Cardiac muscle cell (in vitro differentiated cells and primary cell): ENCODE data around the gene OR52A5. TPM values are rescaled to one million over a fixed set of nuclear protein-coding genes. Genes with fewer than 3 reads are reported as not detected.

Source experiments
- DNase-seq, 2 donors: peaks; one replicate each; pipeline versions ENCODE4 v3.0.0 to v3.0.0-alpha.2; 2010 to 2017; ENCODE audit warnings: low read depth in 1 of 2, low spot score in 1 of 2
- H3K27ac ChIP-seq: fragments of 200-600 bp; sonication (generic); 2 replicates; pipeline ENCODE4 v1.5.1; 2016
- H3K27me3 ChIP-seq: fragments of 200-600 bp; sonication (generic); 2 replicates; pipeline ENCODE4 v1.6.0; 2016; ENCODE audit warnings: control low read depth
- H3K36me3 ChIP-seq: fragments of 200-600 bp; sonication (generic); 2 replicates; pipeline ENCODE4 v1.5.1; 2016; ENCODE audit warnings: control low read depth
- H3K4me1 ChIP-seq: fragments of 200-600 bp; sonication (generic); 2 replicates; pipeline ENCODE4 v1.8.1; 2017; ENCODE audit warnings: low read depth, mild to moderate bottlenecking, mixed run types
- H3K4me3 ChIP-seq: fragments of 200-600 bp; sonication (generic); 2 replicates; pipeline ENCODE4 v1.5.1; 2016; ENCODE audit warnings: mild to moderate bottlenecking
- H3K9me3 ChIP-seq: fragments of 200-600 bp; sonication (generic); 2 replicates; pipeline ENCODE4 v1.5.1; 2017; ENCODE audit warnings: low read depth, mild to moderate bottlenecking, control low read depth
- CTCF ChIP-seq: IDR thresholded peaks from 2 replicates; pipeline ENCODE4 v1.5.1; 2012; ENCODE audit warnings: low read depth, mild to moderate bottlenecking, low read length
- polyA plus RNA-seq: library from polyadenylated mRNA; unstranded; fragments of >200 nt; fragmentation: Nextera tagmentation; extraction: Ambion mirVana; gene quantifications from 2 replicates; pipeline ENCODE4 v1.2.1, GENCODE V29; 2016
- total RNA-seq: library from RNA; depleted of rRNA; stranded (reverse); fragments of >200 nt; gene quantifications from 2 replicates; pipeline ENCODE4 v1.2.3, GENCODE V29; 2016

OR52A5 gene
- total and polyA plus RNA-seq, 2 experiments from 2014 or later, result not detected

DNA sequence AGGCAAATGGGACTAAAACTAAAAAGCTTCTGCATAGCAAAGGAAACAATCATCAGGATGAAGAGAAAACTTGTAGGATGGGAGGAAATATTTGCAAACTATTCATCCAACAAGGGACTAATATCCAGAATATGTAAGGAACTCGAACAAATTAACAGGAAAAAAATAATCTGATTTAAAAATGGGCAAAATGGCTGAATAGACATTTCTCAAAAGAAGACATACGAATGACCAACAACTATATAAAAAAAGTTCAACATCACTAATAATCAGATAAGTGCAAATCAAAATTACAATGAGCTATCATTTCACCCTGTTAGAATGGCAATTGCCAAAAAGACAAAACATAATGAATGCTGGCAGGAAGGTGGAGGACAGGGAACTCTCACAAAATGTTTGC lies 56.8 kb downstream of the OR52A5 start:
- TF ChIP-seq CTCF, result no peak
- no peaks in the 10 kb centered on the region for H3K27me3 ChIP-seq
- H3K4me1 ChIP-seq, result no peaks in the 10 kb centered on the region
- no peaks in the 10 kb centered on the region for H3K36me3 ChIP-seq
- DNase-seq, result no peak
- H3K27ac ChIP-seq, result no peak overlapping the region
- H3K4me3 ChIP-seq, result no peak overlapping the region
- H3K9me3 ChIP-seq, result no peaks in the 10 kb centered on the region

Other genes starting within 250 kb of the OR52A5 start
- not detected in 2 replicates for gene OR51A7, start 234.6 kb downstream of the OR52A5 start, total RNA-seq
- gene OR51A7, start 234.6 kb downstream of the OR52A5 start, polyA plus RNA-seq, result not detected in 2 replicates
- not detected in 2 replicates for gene OR51G2, start 219.0 kb downstream of the OR52A5 start, total RNA-seq
- not detected in 2 replicates for gene OR51G2, start 219.0 kb downstream of the OR52A5 start, polyA plus RNA-seq
- not detected in 2 replicates for gene OR51G1, start 214.0 kb downstream of the OR52A5 start, total RNA-seq
- gene OR51G1, start 214.0 kb downstream of the OR52A5 start, polyA plus RNA-seq, result not detected in 2 replicates
- not detected in 2 replicates for gene OR51A4, start 190.8 kb downstream of the OR52A5 start, total RNA-seq
- not detected in 2 replicates for gene OR51A4, start 190.8 kb downstream of the OR52A5 start, polyA plus RNA-seq
- not detected in 2 replicates for gene OR51A2, start 182.6 kb downstream of the OR52A5 start, total RNA-seq
- not detected in 2 replicates for gene OR51A2, start 182.6 kb downstream of the OR52A5 start, polyA plus RNA-seq
- gene OR51L1, start 143.5 kb downstream of the OR52A5 start, total RNA-seq, result not detected in 2 replicates
- not detected in 2 replicates for gene OR51L1, start 143.5 kb downstream of the OR52A5 start, polyA plus RNA-seq
- gene OR52J3, start 91.8 kb downstream of the OR52A5 start, total RNA-seq, result not detected in 2 replicates
- not detected in 2 replicates for gene OR52J3, start 91.8 kb downstream of the OR52A5 start, polyA plus RNA-seq
- not detected in 2 replicates for gene OR52E2, start 78.7 kb downstream of the OR52A5 start, total RNA-seq
- not detected in 2 replicates for gene OR52E2, start 78.7 kb downstream of the OR52A5 start, polyA plus RNA-seq
- not detected in 2 replicates for gene OR52E1, start 68.8 kb downstream of the OR52A5 start, total RNA-seq
- not detected in 2 replicates for gene OR52E1, start 68.8 kb downstream of the OR52A5 start, polyA plus RNA-seq
- gene OR52A1, start 16.4 kb upstream of the OR52A5 start, total RNA-seq, result not detected in 2 replicates
- not detected in 2 replicates for gene OR52A1, start 16.4 kb upstream of the OR52A5 start, polyA plus RNA-seq
- not detected in 2 replicates for gene OR51V1, start 62.3 kb upstream of the OR52A5 start, total RNA-seq
- gene OR51V1, start 62.3 kb upstream of the OR52A5 start, polyA plus RNA-seq, result not detected in 2 replicates
- not detected in 2 replicates for gene HBB, start 88.7 kb upstream of the OR52A5 start, total RNA-seq
- gene HBB, start 88.7 kb upstream of the OR52A5 start, polyA plus RNA-seq, result not detected in 2 replicates
- 0.95 TPM in 1 of 2 replicates, not detected in the other for gene HBD, start 96.1 kb upstream of the OR52A5 start, total RNA-seq
- gene HBD, start 96.1 kb upstream of the OR52A5 start, polyA plus RNA-seq, result 2.8 TPM in 1 of 2 replicates, not detected in the other
- not detected in 2 replicates for gene HBG1, start 111.5 kb upstream of the OR52A5 start, total RNA-seq
- gene HBG1, start 111.5 kb upstream of the OR52A5 start, polyA plus RNA-seq, result not detected in 2 replicates
- gene HBG2, start 116.4 kb upstream of the OR52A5 start, total RNA-seq, result not detected in 2 replicates
- 0.54 TPM in 1 of 2 replicates, not detected in the other for gene HBG2, start 116.4 kb upstream of the OR52A5 start, polyA plus RNA-seq
- 0.32 and 0.51 TPM in 2 replicates for gene HBE1, start 131.6 kb upstream of the OR52A5 start, total RNA-seq
- 0.23 TPM in 1 of 2 replicates, not detected in the other for gene HBE1, start 131.6 kb upstream of the OR52A5 start, polyA plus RNA-seq
- gene OR51B4, start 163.6 kb upstream of the OR52A5 start, total RNA-seq, result 0.57 and 0.85 TPM in 2 replicates
- gene OR51B4, start 163.6 kb upstream of the OR52A5 start, polyA plus RNA-seq, result 0.24 TPM in 1 of 2 replicates, not detected in the other
- gene OR51B2, start 185.9 kb upstream of the OR52A5 start, total RNA-seq, result 1.6 TPM in 1 of 2 replicates, not detected in the other
- not detected in 2 replicates for gene OR51B2, start 185.9 kb upstream of the OR52A5 start, polyA plus RNA-seq
- 1.4 and 3.6 TPM in 2 replicates for gene OR51B5, start 205.2 kb upstream of the OR52A5 start, total RNA-seq
- 0.25 and 1.1 TPM in 2 replicates for gene OR51B5, start 205.2 kb upstream of the OR52A5 start, polyA plus RNA-seq
- gene OR51B6, start 213.2 kb upstream of the OR52A5 start, total RNA-seq, result not detected in 2 replicates
- 0.39 TPM in 1 of 2 replicates, not detected in the other for gene OR51B6, start 213.2 kb upstream of the OR52A5 start, polyA plus RNA-seq
- gene OR51M1, start 245.5 kb upstream of the OR52A5 start, total RNA-seq, result not detected in 2 replicates
- not detected in 2 replicates for gene OR51M1, start 245.5 kb upstream of the OR52A5 start, polyA plus RNA-seq